Stimulated activated effector memory CD8-positive, alpha-beta T cell treated with anti-CD3 and anti-CD28 coated beads, Interleukin-12 subunit alpha, Interleukin-12 subunit beta, amount 100 ng/mL, for 72 hours (primary cell): Measurements from ENCODE around the gene GPAT3.
"Not testable (repeated sequence)": the region's sequence is repeated elsewhere in the genome, so short reads cannot be mapped to it uniquely, and the experiment has no call there.

Experiments
- ATAC-seq: fragments of 150-1000 bp; cut with Tn5 transposase; 2 replicates; pipeline ENCODE4 v1.10.0; 2021
- DNase-seq, 2 donors: peaks; one replicate each; pipeline ENCODE4 v3.0.0; 2021 to 2022; ENCODE audit warnings: low spot score in 2 of 2
- H3K27ac Mint-ChIP-seq: one replicate; pipeline ENCODE4 v1.8.0; 2022; ENCODE audit warnings: mild to moderate bottlenecking, mixed read lengths
- H3K36me3 Mint-ChIP-seq: one replicate; pipeline ENCODE4 v1.8.0; 2022; ENCODE audit warnings: mild to moderate bottlenecking, mixed read lengths
- H3K4me1 Mint-ChIP-seq: one replicate; pipeline ENCODE4 v1.8.0; 2022; ENCODE audit warnings: mixed read lengths
- H3K4me3 Mint-ChIP-seq: one replicate; pipeline ENCODE4 v1.8.0; 2022; ENCODE audit warnings: mild to moderate bottlenecking, mixed read lengths
- H3K9me3 Mint-ChIP-seq: one replicate; pipeline ENCODE4 v1.8.0; 2022; ENCODE audit warnings: mixed read lengths

Gene GPAT3

DNA sequence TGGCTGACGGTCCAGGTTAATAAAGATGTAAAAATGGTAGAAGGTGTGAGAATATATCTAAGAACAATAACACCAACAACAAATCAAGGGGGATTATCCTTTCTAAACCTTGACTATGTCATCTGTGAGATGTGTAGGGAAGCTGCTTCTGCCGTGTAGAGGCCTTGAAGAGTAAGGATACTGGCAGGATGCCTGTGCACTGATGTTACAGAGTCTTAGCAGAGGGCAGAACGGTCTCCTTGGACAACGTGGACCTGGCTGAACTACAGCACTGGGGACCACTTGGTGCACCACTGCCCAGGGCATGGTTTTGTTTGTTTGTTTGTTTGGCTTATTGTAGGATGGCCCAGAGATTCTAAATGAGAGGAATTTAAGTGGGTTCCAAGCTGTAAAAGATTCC lies 33.5 kb downstream of the GPAT3 start:
- no peaks in the 10 kb centered on the region for H3K4me1 Mint-ChIP-seq
- H3K4me3 Mint-ChIP-seq, result no peak overlapping the region
- DNase-seq (no peak), ATAC-seq (no peak)
- no peak overlapping the region for H3K27ac Mint-ChIP-seq
- no peaks in the 10 kb centered on the region for H3K9me3 Mint-ChIP-seq
- H3K36me3 Mint-ChIP-seq, result no peaks in the 10 kb centered on the region

DNA sequence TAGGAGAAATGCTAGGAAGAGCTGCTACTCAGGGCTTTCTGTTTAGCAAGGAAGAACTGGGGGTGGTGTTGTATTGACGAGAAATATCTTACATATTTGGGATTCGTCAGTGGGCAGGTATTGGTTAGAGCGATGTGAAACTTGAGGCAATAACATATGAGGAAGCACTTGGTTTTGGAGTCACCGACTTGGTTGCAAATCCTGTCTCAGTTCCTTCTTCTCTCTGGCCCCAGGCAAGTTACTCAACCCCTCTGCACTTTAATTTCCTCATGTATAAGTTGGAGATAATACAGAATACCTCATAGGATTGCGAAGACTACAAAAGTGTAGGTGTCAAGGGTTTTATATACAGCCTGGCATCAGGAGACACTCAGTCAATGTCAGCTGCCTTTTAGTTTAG lies 34.1 kb downstream of the GPAT3 start:
- ATAC-seq, result no peak
- no peaks in the 10 kb centered on the region for H3K9me3 Mint-ChIP-seq
- no peak overlapping the region for H3K4me3 Mint-ChIP-seq
- DNase-seq, result no peak
- H3K27ac Mint-ChIP-seq, result no peak overlapping the region
- H3K4me1 Mint-ChIP-seq, result no peaks in the 10 kb centered on the region
- no peaks in the 10 kb centered on the region for H3K36me3 Mint-ChIP-seq

DNA sequence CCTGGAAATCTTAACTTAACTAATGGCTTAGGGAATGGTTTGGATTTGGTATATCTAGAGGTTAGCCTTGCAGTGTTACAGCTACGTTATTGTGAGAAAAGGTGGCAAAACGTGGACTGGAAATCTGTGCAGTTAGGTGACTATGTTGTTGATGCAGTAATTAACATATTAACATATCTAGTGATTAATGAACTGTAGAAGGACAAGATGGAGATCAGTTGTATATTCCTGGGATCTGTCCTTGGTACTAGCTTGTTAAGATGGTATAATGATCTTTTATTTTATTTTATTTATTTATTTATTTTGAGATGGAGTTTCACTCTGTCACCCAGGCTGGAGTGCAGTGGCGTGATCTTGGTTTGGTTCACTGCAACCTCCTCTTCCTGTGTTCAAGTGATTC lies 36.9 kb downstream of the GPAT3 start:
- H3K9me3 Mint-ChIP-seq, result no peaks in the 10 kb centered on the region
- no peak for ATAC-seq

DNA sequence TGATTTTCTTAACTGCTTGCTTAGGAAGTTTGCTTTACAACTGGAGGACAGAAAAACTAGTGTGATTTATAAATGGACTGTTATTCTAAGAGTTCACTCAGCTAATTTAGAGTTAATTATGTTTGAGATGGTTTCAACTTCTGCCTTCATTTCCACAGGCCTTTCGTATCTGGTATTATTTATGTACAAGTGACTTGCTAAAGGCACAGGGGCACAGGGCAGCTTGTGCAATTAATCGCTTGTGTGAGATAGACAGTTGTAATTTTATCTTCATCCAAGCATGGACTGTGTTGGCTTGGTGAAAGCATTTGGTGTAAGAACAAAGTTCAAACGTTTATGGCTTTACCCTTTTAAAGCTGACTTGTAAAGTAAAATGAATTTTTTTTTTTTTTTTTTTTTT lies 38.3 kb downstream of the GPAT3 start:
- H3K4me3 Mint-ChIP-seq, result no peak overlapping the region
- H3K4me1 Mint-ChIP-seq, result no peaks in the 10 kb centered on the region
- H3K27ac Mint-ChIP-seq, result no peak overlapping the region
- ATAC-seq, result no peak
- no peaks in the 10 kb centered on the region for H3K36me3 Mint-ChIP-seq
- no peaks in the 10 kb centered on the region for H3K9me3 Mint-ChIP-seq
- DNase-seq, result no peak

More for the DNA sequence above, 36.9 kb downstream of the GPAT3 start:
- Mint-ChIP-seq H3K4me1 (no peaks in the 10 kb centered on the region), H3K27ac (no peak overlapping the region), H3K36me3 (no peaks in the 10 kb centered on the region), H3K4me3 (no peak overlapping the region)
- DNase-seq, result no peak

DNA sequence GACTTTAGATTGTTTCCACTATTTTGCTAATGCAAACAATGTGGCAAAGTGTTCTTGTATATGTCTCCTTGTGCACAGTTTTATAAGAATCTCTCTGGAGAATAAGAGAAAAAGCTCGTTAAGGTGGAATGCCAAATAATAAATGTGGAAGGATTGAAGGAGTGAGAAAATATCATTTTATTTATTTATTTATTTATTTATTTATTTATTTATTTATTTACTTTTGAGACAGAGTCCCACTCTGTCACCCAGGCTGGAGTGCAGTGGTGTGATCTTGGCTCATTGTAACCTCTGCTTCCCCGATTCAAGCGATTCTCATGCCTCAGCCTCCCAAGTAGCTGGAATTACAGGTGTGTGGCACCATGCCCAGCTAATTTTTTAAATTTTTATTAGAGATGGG lies 40.3 kb downstream of the GPAT3 start:
- not testable (repeated sequence) for ATAC-seq, H3K4me1 Mint-ChIP-seq

DNA sequence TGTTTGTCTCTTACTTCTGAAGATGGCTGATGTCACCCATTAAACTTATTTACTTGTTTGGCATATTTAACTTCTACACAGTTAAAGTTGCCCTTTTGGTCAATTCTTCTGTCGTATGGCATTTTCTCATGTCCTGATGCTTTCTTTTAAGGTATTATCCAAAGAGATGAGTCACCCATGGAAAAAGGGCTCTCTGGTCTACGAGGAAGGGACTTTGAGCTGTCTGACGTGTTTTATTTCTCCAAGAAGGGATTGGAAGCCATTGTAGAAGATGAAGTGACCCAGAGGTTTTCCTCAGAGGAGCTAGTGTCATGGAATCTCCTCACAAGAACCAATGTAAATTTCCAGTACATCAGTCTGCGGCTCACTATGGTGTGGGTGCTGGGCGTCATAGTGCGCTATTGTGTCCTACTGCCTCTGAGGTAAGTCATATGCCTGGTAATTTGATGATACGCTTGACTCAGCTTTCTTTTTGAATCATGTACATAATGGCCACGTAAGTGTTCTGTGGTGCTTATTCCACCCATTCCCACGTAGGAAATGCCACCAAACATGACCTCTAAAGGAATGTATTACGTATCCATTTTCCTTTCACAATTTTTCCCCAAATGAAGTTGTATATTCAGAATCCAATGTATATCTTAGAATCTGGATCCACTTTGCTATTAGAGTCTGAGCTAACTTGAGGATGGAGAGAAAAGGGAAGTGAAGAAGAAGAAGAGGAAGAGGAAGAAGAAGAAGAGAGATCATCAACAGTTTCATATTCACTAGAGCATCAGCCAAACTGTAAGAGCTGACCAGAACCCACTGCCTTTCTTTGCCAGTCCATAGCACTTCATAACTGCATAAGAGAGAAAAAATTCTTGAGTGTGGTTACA lies 45.7 kb downstream of the GPAT3 start:
- H3K27ac Mint-ChIP-seq, result no peak overlapping the region
- peaks cover 5% of the 10 kb centered on the region for H3K36me3 Mint-ChIP-seq
- ATAC-seq, result peak; percentile 59
- no peaks in the 10 kb centered on the region for H3K4me1 Mint-ChIP-seq
- DNase-seq, result no peak
- no peaks in the 10 kb centered on the region for H3K9me3 Mint-ChIP-seq
- no peak overlapping the region for H3K4me3 Mint-ChIP-seq

More for the DNA sequence above, 40.3 kb downstream of the GPAT3 start:
- H3K27ac Mint-ChIP-seq, H3K9me3 Mint-ChIP-seq, H3K36me3 Mint-ChIP-seq, DNase-seq, H3K4me3 Mint-ChIP-seq: not testable (repeated sequence)

DNA sequence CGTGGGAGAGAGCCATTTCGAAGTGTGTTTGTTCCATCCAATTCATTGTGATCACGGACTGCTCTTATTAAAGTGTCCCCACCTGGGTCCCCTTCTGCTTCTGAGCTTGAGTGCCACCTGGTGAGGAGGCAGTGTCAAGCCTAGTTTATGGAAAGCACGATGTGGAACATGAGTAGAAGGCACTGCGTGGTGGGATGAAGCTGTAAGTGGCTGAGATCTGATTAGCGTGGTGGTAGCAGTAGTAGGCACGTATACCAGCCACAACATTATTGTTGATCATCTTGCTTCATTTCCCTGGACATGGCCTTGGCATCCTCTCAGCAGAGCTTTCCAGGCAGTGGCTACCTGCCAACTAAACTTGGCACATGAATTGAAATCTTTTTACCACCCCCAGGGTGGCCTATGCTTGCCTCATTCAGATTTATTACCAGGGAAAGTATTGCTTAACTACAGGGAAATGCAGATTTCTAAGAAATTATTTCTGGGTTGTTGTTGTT lies 46.4 kb downstream of the GPAT3 start:
- H3K36me3 Mint-ChIP-seq, result peaks cover 5% of the 10 kb centered on the region
- no peak overlapping the region for H3K27ac Mint-ChIP-seq
- H3K4me3 Mint-ChIP-seq, result no peak overlapping the region
- no peaks in the 10 kb centered on the region for H3K4me1 Mint-ChIP-seq
- DNase-seq (no peak), ATAC-seq (peak; percentile 40)
- H3K9me3 Mint-ChIP-seq, result no peaks in the 10 kb centered on the region

DNA sequence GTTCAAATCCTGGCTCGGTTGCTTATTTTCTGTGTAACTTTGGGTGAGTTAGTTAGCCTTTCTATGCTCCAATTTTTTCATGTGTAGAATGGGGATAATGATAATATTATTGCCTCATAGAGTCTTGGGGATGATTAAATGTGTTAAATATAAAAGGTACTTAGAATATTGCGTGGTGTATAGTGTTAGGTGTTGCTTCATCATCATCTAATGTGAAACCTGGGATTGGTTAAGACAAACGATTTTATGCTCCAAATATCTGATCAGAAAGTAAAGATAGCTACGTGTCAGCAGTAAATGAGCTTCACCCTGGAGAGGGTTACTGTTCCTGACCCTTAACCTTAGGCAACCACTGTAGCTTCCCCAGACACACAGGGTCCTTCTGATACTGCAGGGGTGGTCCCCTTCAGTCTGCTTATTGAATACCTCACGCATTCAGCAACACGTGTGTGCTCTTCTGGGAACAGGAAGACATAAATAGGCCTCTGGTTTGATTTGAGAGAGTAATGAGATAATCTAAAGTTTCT lies 50.1 kb downstream of the GPAT3 start:
- H3K9me3 Mint-ChIP-seq, result no peaks in the 10 kb centered on the region
- H3K36me3 Mint-ChIP-seq, result peaks cover 5% of the 10 kb centered on the region
- DNase-seq (no peak), ATAC-seq (peak; percentile 40)
- H3K27ac Mint-ChIP-seq, result peak overlapping the region; percentile 27
- no peaks in the 10 kb centered on the region for H3K4me1 Mint-ChIP-seq
- H3K4me3 Mint-ChIP-seq, result no peak overlapping the region

DNA sequence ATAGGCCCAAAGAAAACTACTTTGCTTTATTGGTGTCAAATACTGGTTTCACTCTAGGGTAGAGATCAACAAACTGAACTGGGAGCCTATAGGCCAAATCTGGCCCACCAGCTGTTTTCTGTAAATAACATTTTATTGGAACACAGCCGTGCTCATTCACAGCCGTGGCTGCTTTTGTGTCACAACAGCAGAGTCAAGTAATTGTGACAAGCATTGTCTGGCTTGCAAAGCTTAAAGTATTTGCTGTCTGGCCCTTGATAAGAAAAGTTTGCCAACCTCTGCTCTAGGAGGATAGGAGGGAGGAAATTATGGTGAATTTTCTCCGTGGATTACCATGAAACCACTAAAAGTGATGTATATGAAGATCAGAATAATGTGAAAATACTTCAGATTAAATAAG lies 53.4 kb downstream of the GPAT3 start:
- DNase-seq (no peak), ATAC-seq (no peak)
- Mint-ChIP-seq H3K4me3 (no peak overlapping the region), H3K36me3 (no peaks in the 10 kb centered on the region), H3K9me3 (no peaks in the 10 kb centered on the region), H3K4me1 (no peaks in the 10 kb centered on the region), H3K27ac (no peak overlapping the region)

DNA sequence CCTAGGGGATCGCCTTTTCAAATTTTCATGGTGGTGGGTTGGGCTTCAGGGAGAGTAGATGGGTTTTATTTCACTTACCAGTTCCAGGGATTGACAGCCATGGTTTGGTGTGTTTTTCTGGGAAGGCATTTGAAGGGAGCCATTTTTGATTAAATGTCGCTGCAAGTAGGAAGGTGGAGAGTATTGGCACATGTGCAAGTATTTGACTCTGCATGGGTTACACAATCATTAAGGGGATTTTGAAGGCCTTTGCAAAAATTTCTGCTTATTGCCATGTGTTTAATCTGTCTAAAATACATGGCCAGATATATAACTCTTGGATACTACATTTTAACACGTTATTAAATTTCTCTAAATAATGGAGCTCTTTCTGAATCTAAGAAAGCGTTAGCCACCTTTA lies 55.1 kb downstream of the GPAT3 start:
- no peaks in the 10 kb centered on the region for H3K9me3 Mint-ChIP-seq
- DNase-seq (no peak), ATAC-seq (no peak)
- H3K4me1 Mint-ChIP-seq, result no peaks in the 10 kb centered on the region
- H3K36me3 Mint-ChIP-seq, result no peaks in the 10 kb centered on the region
- no peak overlapping the region for H3K4me3 Mint-ChIP-seq
- H3K27ac Mint-ChIP-seq, result no peak overlapping the region

DNA sequence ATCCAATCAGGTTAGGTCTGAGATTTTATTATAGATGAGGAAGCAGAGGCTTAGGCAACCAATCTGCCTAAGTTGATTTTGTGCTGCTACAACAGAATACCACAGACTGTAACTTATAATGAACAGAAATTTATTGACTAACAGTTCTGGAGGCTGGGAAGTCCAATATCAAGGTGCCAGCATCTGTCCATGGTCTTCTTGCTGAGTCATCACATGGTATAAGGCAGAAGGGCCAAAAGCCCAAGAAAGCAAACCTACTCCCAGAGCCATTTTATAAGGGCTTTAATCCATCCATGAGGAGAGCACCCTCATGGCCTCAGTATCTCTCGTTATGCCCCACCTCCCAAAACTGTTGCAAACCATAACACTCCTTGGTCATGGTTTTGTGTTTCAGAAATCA lies 55.8 kb downstream of the GPAT3 start:
- no peak overlapping the region for H3K4me3 Mint-ChIP-seq
- DNase-seq (no peak), ATAC-seq (no peak)
- no peak overlapping the region for H3K27ac Mint-ChIP-seq
- peaks cover 2% of the 10 kb centered on the region for H3K36me3 Mint-ChIP-seq
- H3K4me1 Mint-ChIP-seq, result no peaks in the 10 kb centered on the region
- H3K9me3 Mint-ChIP-seq, result no peaks in the 10 kb centered on the region

DNA sequence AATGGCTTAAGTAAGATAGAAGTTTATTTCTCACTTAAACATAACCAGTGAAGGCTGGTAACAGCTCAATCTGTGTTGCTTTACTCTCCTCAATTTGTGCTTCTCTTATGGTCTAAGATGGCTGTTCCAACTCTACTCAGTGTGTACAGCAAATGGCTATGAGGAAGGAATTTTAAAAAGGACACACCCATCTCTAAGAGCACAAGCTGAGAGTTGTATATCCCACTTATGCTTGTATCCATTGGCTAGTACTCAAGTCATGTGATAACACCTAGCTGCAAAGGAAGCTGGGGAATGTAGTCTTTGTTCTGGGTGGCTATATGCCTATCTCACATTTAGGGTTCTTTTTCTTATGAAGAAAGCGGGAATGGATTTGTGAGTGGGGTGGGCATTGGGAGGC lies 63.3 kb downstream of the GPAT3 start:
- Mint-ChIP-seq H3K4me1 (no peaks in the 10 kb centered on the region), H3K9me3 (no peaks in the 10 kb centered on the region), H3K27ac (no peak overlapping the region), H3K4me3 (no peak overlapping the region), H3K36me3 (peaks cover 11% of the 10 kb centered on the region)
- ATAC-seq (peak; percentile 48), DNase-seq (no peak)

DNA sequence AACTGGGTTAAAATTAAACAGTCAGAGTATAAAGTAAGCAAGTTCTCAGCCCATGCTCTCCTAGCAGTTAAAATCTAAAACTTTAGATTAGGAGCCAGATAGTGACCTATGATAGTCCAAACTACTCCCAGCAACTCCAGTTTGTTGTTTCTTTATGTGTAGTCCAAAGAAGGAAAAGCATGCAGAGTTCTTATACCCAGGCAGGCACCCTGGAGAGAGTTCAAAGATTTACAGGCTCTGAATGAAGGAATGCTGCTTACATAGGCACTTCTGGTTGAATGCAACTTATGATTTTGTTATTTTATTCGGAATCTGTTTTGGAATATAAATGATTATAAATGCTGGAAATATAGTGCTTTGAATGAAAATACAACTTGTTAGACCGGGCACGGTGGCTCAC lies 67.2 kb downstream of the GPAT3 start:
- Mint-ChIP-seq H3K27ac (no peak overlapping the region), H3K36me3 (peaks cover under 1% of the 10 kb centered on the region), H3K9me3 (no peaks in the 10 kb centered on the region), H3K4me1 (no peaks in the 10 kb centered on the region), H3K4me3 (no peak overlapping the region)
- ATAC-seq, result no peak
- no peak for DNase-seq

DNA sequence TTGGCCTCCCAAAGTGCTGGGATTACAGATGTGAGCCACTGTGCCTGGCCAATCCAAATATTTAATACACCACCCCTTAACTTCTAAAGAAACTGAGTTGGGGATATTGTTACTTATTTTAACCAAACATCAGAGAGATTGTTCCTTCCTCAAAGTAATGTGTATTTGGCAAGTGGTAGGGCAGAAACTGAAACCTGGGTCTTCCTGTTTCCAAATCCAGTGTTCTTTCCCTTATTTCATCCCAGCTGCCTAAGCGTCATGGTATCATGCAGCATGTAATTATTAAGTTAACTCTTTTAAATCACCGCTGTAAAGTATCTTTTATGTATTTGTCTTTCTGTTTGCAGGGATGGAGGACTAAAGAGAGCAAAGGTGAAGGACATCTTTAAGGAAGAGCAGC lies 68.4 kb downstream of the GPAT3 start:
- no peak for DNase-seq
- no peaks in the 10 kb centered on the region for H3K9me3 Mint-ChIP-seq
- H3K36me3 Mint-ChIP-seq, result no peaks in the 10 kb centered on the region
- no peak overlapping the region for H3K27ac Mint-ChIP-seq
- no peaks in the 10 kb centered on the region for H3K4me1 Mint-ChIP-seq
- ATAC-seq, result no peak
- H3K4me3 Mint-ChIP-seq, result no peak overlapping the region

DNA sequence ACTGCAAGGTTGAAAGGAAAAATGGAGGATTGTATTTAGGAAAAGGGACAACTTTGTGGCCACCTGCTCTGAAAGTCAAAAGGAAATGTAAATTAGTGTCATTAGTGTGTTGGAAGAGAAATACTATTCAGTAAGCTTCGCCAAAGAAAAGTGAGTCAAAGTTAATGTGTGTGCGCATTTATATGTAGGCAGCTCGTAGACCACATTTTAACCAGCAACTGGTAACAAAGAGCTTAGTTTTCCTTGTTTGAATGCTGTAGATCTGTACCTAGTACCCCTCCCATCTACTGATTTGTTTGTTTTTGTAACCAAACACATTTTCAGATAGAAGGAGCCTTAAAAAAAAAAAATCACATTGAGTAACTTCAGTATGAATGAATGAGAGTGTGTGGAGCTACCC lies 69.3 kb downstream of the GPAT3 start:
- ATAC-seq (no peak), DNase-seq (no peak)
- H3K4me1 Mint-ChIP-seq, result no peaks in the 10 kb centered on the region
- H3K9me3 Mint-ChIP-seq, result no peaks in the 10 kb centered on the region
- H3K4me3 Mint-ChIP-seq, result no peak overlapping the region
- no peaks in the 10 kb centered on the region for H3K36me3 Mint-ChIP-seq
- H3K27ac Mint-ChIP-seq, result no peak overlapping the region

DNA sequence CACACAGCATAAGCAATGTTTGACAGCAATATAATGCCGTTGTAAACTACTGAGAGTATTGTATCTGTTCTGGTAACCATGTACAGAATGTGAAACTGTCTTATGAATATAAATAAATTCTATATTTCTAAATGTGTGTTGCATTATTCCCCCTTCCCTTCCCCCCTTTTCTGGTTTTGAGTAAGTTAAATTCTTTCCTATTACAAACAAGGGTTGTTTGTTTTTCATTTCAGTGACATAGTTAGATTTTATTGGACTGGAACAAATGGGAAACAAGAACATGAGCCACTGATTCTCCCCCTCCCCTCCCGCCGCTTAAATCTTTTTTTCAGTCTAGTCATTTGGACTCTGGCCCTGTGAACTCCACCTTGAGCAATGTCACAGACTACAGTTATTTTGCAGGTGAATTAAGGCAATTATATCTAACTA lies 69.8 kb downstream of the GPAT3 start:
- DNase-seq (no peak), ATAC-seq (no peak)
- H3K4me1 Mint-ChIP-seq, result no peaks in the 10 kb centered on the region
- H3K36me3 Mint-ChIP-seq, result no peaks in the 10 kb centered on the region
- H3K9me3 Mint-ChIP-seq, result no peaks in the 10 kb centered on the region
- H3K27ac Mint-ChIP-seq, result no peak overlapping the region
- H3K4me3 Mint-ChIP-seq, result no peak overlapping the region
